Ishikawa (cell line): ENCODE data around the gene DQX1.

Experiments
- CEBPB ChIP-seq: IDR thresholded peaks from 2 replicates; pipeline ENCODE4 v1.6.1; 2012
- CREB1 ChIP-seq: IDR thresholded peaks from 2 replicates; pipeline ENCODE4 v1.6.1; 2012; ENCODE audit warnings: low read depth
- EGR1 ChIP-seq: IDR thresholded peaks from 2 replicates; pipeline ENCODE4 v1.6.1; 2012
- EP300 ChIP-seq: IDR thresholded peaks from 2 replicates; pipeline ENCODE4 v1.6.1; 2012; ENCODE audit warnings: borderline replicate concordance
- FOXM1 ChIP-seq: IDR thresholded peaks from 2 replicates; pipeline ENCODE4 v1.6.1; 2012; ENCODE audit warnings: low read depth, borderline replicate concordance
- MAX ChIP-seq: IDR thresholded peaks from 2 replicates; pipeline ENCODE4 v1.6.1; 2012
- NFIC ChIP-seq: IDR thresholded peaks from 2 replicates; pipeline ENCODE4 v1.6.1; 2012
- RAD21 ChIP-seq: IDR thresholded peaks from 2 replicates; pipeline ENCODE4 v1.6.1; 2012; ENCODE audit warnings: low read depth
- REST ChIP-seq: IDR thresholded peaks from 2 replicates; pipeline ENCODE4 v1.6.1; 2012; ENCODE audit warnings: low read depth, mild to moderate bottlenecking
- TAF1 ChIP-seq: IDR thresholded peaks from 2 replicates; pipeline ENCODE4 v1.6.1; 2012; ENCODE audit warnings: low read depth, mild to moderate bottlenecking
- TCF12 ChIP-seq: IDR thresholded peaks from 2 replicates; pipeline ENCODE4 v1.6.1; 2012; ENCODE audit warnings: low read depth
- TEAD4 ChIP-seq: IDR thresholded peaks from 2 replicates; pipeline ENCODE4 v1.6.1; 2012
- USF1 ChIP-seq: IDR thresholded peaks from 2 replicates; pipeline ENCODE4 v1.6.1; 2012
- YY1 ChIP-seq: IDR thresholded peaks from 2 replicates; pipeline ENCODE4 v1.6.1; 2012; ENCODE audit warnings: low read depth
- ZBTB7A ChIP-seq: IDR thresholded peaks from 2 replicates; pipeline ENCODE4 v1.6.1; 2012; ENCODE audit warnings: low read depth

The DQX1 gene

GRCh38 chr2:74558284-74559230 lies 32.5 kb upstream of the DQX1 start:
- TF ChIP-seq REST, result no peak
- no peak for TF ChIP-seq YY1
- TF ChIP-seq TEAD4, result no peak
- no peak for TF ChIP-seq TCF12
- TF ChIP-seq RAD21, result no peak
- no peak for TF ChIP-seq TAF1
- TF ChIP-seq MAX, result no peak
- no peak for TF ChIP-seq FOXM1
- no peak for TF ChIP-seq CEBPB
- no peak for TF ChIP-seq NFIC
- no peak for TF ChIP-seq USF1
- TF ChIP-seq CREB1, result no peak
- TF ChIP-seq EP300, result no peak

GRCh38 chr2:74556831-74557370 lies 30.9 kb upstream of the DQX1 start:
- TF ChIP-seq USF1 (no peak), CREB1 (no peak), FOXM1 (no peak), RAD21 (no peak), EGR1 (no peak), MAX (no peak), REST (no peak), ZBTB7A (no peak), NFIC (no peak)

GRCh38 chr2:74556159-74556558 lies 30.1 kb upstream of the DQX1 start:
- TF ChIP-seq USF1 (no peak), RAD21 (no peak), NFIC (no peak), TCF12 (no peak), FOXM1 (no peak), EGR1 (no peak), MAX (no peak), TAF1 (no peak), REST (no peak)
